HepG2 (cell line): ENCODE results near the gene UBE2L6. TPM values are rescaled to one million over a fixed set of nuclear protein-coding genes. Genes with fewer than 3 reads are reported as not detected.

Experiments
- ATF2 ChIP-seq: sonication (generic); formaldehyde crosslinking; IDR thresholded peaks from 2 replicates; pipeline ENCODE4 v1.4.0; 2020; ENCODE audit warnings: missing genetic modification reagents
- BATF2 ChIP-seq: sonication (generic); formaldehyde crosslinking; IDR thresholded peaks from 2 replicates; pipeline ENCODE4 v1.8.0; 2022; ENCODE audit warnings: mild to moderate bottlenecking, missing genetic modification reagents, moderate library complexity
- BCLAF1 ChIP-seq: fragments of 450-650 bp; IDR thresholded peaks from 2 replicates; pipeline ENCODE4 v1.6.1; 2017; ENCODE audit warnings: mild to moderate bottlenecking
- CBX5 ChIP-seq: sonication (generic); formaldehyde crosslinking; IDR thresholded peaks from 2 replicates; pipeline ENCODE4 v1.4.0; 2020; ENCODE audit warnings: missing genetic modification reagents, borderline replicate concordance
- EP300 ChIP-seq, 3 experiments: sonication (generic) in 1 of 3; formaldehyde crosslinking in 1 of 3; IDR thresholded peaks; 2 replicates each; pipeline versions ENCODE4 v1.5.1 to v1.6.1; 2011 to 2020; ENCODE audit warnings: low read depth in 2 of 3, low read length in 2 of 3, borderline replicate concordance in 1 of 3, improper control_type of control experiment in 1 of 3, mild to moderate bottlenecking in 1 of 3, missing genetic modification reagents in 1 of 3, moderate library complexity in 1 of 3
- HDAC1 ChIP-seq: sonication (generic); formaldehyde crosslinking; IDR thresholded peaks from 2 replicates; pipeline ENCODE4 v1.5.1; 2020; ENCODE audit warnings: mild to moderate bottlenecking, missing genetic modification reagents
- HMGXB4 ChIP-seq, 2 experiments: sonication (generic) in 1 of 2; formaldehyde crosslinking in 1 of 2; IDR thresholded peaks; 2 replicates each; pipeline versions ENCODE4 v1.4.0 to v1.6.1; 2018 to 2020; ENCODE audit warnings: missing genetic modification reagents in 2 of 2, borderline replicate concordance in 1 of 2, low read depth in 1 of 2, mild to moderate bottlenecking in 1 of 2, missing biosample characterization in 1 of 2
- KDM1A ChIP-seq: IDR thresholded peaks from 2 replicates; pipeline ENCODE4 v1.6.1; 2016; ENCODE audit warnings: missing compliant biosample characterization
- ZFP36L1 ChIP-seq: sonication (generic); formaldehyde crosslinking; IDR thresholded peaks from 2 replicates; pipeline ENCODE4 v1.8.0; 2022; ENCODE audit warnings: mild to moderate bottlenecking, missing genetic modification reagents, moderate library complexity
- ZMYM4 ChIP-seq: sonication (generic); formaldehyde crosslinking; IDR thresholded peaks from 2 replicates; pipeline ENCODE4 v1.8.1; 2023; ENCODE audit warnings: mild to moderate bottlenecking, missing genetic modification reagents
- ZNF333 ChIP-seq: sonication (generic); formaldehyde crosslinking; IDR thresholded peaks from 2 replicates; pipeline ENCODE4 v1.4.0; 2020; ENCODE audit warnings: mild to moderate bottlenecking, missing genetic modification reagents, borderline replicate concordance
- ZNF350 ChIP-seq: sonication (generic); formaldehyde crosslinking; IDR thresholded peaks from 2 replicates; pipeline ENCODE4 v1.4.0; 2020; ENCODE audit warnings: mild to moderate bottlenecking, low read depth, missing genetic modification reagents, borderline replicate concordance
- ZNF710 ChIP-seq: sonication (generic); formaldehyde crosslinking; IDR thresholded peaks from 2 replicates; pipeline ENCODE4 v1.5.0; 2020; ENCODE audit warnings: mild to moderate bottlenecking, missing genetic modification reagents, borderline replicate concordance
- ZNF737 ChIP-seq: sonication (generic); formaldehyde crosslinking; IDR thresholded peaks from 2 replicates; pipeline ENCODE4 v1.5.0; 2020; ENCODE audit warnings: missing genetic modification reagents, mild to moderate bottlenecking, borderline replicate concordance
- ZNF749 ChIP-seq: sonication (generic); formaldehyde crosslinking; IDR thresholded peaks from 2 replicates; pipeline ENCODE4 v1.8.0; 2022; ENCODE audit warnings: mild to moderate bottlenecking, missing genetic modification reagents, moderate library complexity, borderline replicate concordance
- ZNF773 ChIP-seq: sonication (generic); formaldehyde crosslinking; IDR thresholded peaks from 2 replicates; pipeline ENCODE4 v1.4.0; 2020; ENCODE audit warnings: missing genetic modification reagents, borderline replicate concordance
- ZNF784 ChIP-seq: sonication (generic); formaldehyde crosslinking; IDR thresholded peaks from 2 replicates; pipeline ENCODE4 v1.5.1; 2020; ENCODE audit warnings: missing genetic modification reagents, mild to moderate bottlenecking, borderline replicate concordance
- ZSCAN9 ChIP-seq: IDR thresholded peaks from 2 replicates; pipeline ENCODE4 v1.6.1; 2016; ENCODE audit warnings: borderline replicate concordance
- polyA plus RNA-seq, 8 experiments: library from polyadenylated mRNA; depleted of rRNA in 3 of 8; stranded (reverse) in 7 of 8; unstranded in 1 of 8; fragments of >200 nt; fragmentation: Illumina TruSeq in 4 of 8; extraction: Trizol in 4 of 8; gene quantifications; 2 replicates each; pipeline versions ENCODE4 v1.2.1 to v1.2.3, GENCODE V29; 2011 to 2016; ENCODE audit warnings: low read depth in 4 of 8, missing spikeins in 1 of 8, mixed read lengths in 1 of 8; ENCODE audit not compliant: insufficient read depth in 1 of 8
- total RNA-seq, 5 experiments: library from RNA; depleted of rRNA; stranded (reverse); fragments of >200 nt; fragmentation: Illumina TruSeq; extraction: Trizol; gene quantifications; 2 replicates each; pipeline ENCODE4 v1.2.3, GENCODE V29; 2016; ENCODE audit warnings: low read depth in 1 of 5

UBE2L6 gene
- total and polyA plus RNA-seq, 2 of the 13 experiments (the other 11 are each of a cell fraction or from before 2014, with no cell fraction given): 30.3 to 30.4 TPM

- no peak for TF ChIP-seq EP300 (IDR thresholded peaks at IDR 0.05; ENCODE audit: low read depth in 2 of 2, low read length in 2 of 2)
- no peak for TF ChIP-seq EP300 (CRISPR knock-in tag; IDR thresholded peaks at IDR 0.05; ENCODE audit: borderline replicate concordance)
- TF ChIP-seq CBX5 (CRISPR knock-in tag): no peak
- no peak for TF ChIP-seq ZNF710
- 0 out of 2 replicates have a peak, but pooled peaks have one; percentile 4 for TF ChIP-seq ZSCAN9 (CRISPR knock-in tag)
- no peak for TF ChIP-seq ZNF749 (CRISPR knock-in tag)
- no peak for TF ChIP-seq ZNF737 (CRISPR knock-in tag)
- no peak for TF ChIP-seq HDAC1 (CRISPR knock-in tag)
- TF ChIP-seq ZNF333 (CRISPR knock-in tag): no peak
- TF ChIP-seq ZNF773 (CRISPR knock-in tag): no peak
- no peak for TF ChIP-seq BATF2 (CRISPR knock-in tag)
- 0 out of 2 replicates have a peak, but pooled peaks have one; percentile 41 for TF ChIP-seq ATF2 (CRISPR knock-in tag)
- no peak for TF ChIP-seq ZFP36L1 (CRISPR knock-in tag)
- peak in 1 of 2 experiments; percentile 60; a peak in 1 of 4 replicates for TF ChIP-seq HMGXB4 (CRISPR knock-in tag; IDR thresholded peaks at IDR 0.05; ENCODE audit: borderline replicate concordance in 1 of 2, low read depth in 1 of 2)
- TF ChIP-seq KDM1A: no peak
- no peak; the same call in 1 of the 2 replicates for TF ChIP-seq ZMYM4 (CRISPR knock-in tag)
- TF ChIP-seq BCLAF1: no peak
- 0 out of 2 replicates have a peak, but pooled peaks have one; percentile 47 for TF ChIP-seq ZNF784 (CRISPR knock-in tag)
- TF ChIP-seq ZNF350: 0 out of 2 replicates have a peak, but pooled peaks have one; percentile 14
Measured at GRCh38 chr11:57527056-57527631, 40.3 kb downstream of the UBE2L6 start (continued).
